ENCODE measurements around the gene SERPINA10. TPM values are rescaled to one million over a fixed set of nuclear protein-coding genes. Genes with fewer than 3 reads are reported as not detected.

SERPINA10 gene
- total and polyA plus RNA-seq, 2 experiments from 2014 or later: 0.11 TPM; not detected in 1

DNA sequence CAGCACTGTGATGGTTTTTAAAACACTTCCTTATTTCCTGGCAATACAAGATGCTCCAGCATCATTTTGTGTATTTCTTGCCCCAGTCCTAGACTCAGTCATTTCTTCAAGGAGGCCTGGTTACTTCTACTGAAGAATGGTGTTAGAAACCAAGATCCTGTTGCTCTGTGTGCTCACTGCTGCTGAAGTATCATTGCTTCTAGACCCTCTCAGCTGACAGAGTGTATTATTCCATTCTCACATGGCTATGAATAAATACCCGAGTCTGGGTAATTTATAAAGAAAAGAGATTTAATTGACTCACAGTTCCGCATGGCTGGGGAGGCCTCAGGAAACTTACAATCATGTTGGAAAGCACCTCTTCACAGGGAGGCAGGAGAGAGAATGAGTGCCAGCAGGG lies 45.0 kb upstream of the SERPINA10 start:
- no peak overlapping the region for H3K4me3 Mint-ChIP-seq
- Histone ChIP-seq H2AFZ (no peak overlapping the region), H3K4me3 (no peak overlapping the region), H3K4me1 (ENCODE audit: insufficient read depth) (no peaks in the 10 kb centered on the region), H3K79me2 (replicated peaks; ENCODE audit: insufficient read depth) (no peaks in the 10 kb centered on the region), H3K9me2 (ENCODE audit: insufficient read depth) (no peaks in the 10 kb centered on the region), H3F3A (replicated peaks; ENCODE audit: low read depth) (no peaks in the 10 kb centered on the region), H3K27ac (ENCODE audit: low read depth) (no peak overlapping the region), H3K27me3 (ENCODE audit: insufficient read depth) (no peaks in the 10 kb centered on the region), H4K20me1 (replicated peaks; ENCODE audit: insufficient read depth) (no peaks in the 10 kb centered on the region), H3K4me2 (no peak overlapping the region), H3K36me3 (ENCODE audit: insufficient read depth) (no peaks in the 10 kb centered on the region)
- H3K27ac Mint-ChIP-seq: no peak overlapping the region
- H3K27me3 Mint-ChIP-seq (ENCODE audit: insufficient read depth, low read depth, poor library complexity): no peaks in the 10 kb centered on the region
- DNase-seq (ENCODE audit: low spot score) (no peak), ATAC-seq (no peak)
- no peaks in the 10 kb centered on the region for H3K36me3 Mint-ChIP-seq (ENCODE audit: low read depth)
- H3K9me3 Mint-ChIP-seq: no peaks in the 10 kb centered on the region; the same call in 1 of the 3 replicates
- no peak for TF ChIP-seq ETS1 (IDR thresholded peaks at IDR 0.05)
- no peak for TF ChIP-seq POLR2AphosphoS5 (IDR thresholded peaks at IDR 0.05; ENCODE audit: low read depth)
- TF ChIP-seq ZNF331 (CRISPR knock-in tag; IDR thresholded peaks at IDR 0.05; ENCODE audit: low read depth): no peak
- no peak for TF ChIP-seq REST (IDR thresholded peaks at IDR 0.05; ENCODE audit: unreplicated experiment)
- no peak for TF ChIP-seq ZNF114 (CRISPR knock-in tag; IDR thresholded peaks at IDR 0.05)
- TF ChIP-seq, protein P1, sequence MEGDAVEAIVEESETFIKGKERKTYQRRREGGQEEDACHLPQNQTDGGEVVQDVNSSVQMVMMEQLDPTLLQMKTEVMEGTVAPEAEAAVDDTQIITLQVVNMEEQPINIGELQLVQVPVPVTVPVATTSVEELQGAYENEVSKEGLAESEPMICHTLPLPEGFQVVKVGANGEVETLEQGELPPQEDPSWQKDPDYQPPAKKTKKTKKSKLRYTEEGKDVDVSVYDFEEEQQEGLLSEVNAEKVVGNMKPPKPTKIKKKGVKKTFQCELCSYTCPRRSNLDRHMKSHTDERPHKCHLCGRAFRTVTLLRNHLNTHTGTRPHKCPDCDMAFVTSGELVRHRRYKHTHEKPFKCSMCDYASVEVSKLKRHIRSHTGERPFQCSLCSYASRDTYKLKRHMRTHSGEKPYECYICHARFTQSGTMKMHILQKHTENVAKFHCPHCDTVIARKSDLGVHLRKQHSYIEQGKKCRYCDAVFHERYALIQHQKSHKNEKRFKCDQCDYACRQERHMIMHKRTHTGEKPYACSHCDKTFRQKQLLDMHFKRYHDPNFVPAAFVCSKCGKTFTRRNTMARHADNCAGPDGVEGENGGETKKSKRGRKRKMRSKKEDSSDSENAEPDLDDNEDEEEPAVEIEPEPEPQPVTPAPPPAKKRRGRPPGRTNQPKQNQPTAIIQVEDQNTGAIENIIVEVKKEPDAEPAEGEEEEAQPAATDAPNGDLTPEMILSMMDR (conservative IDR thresholded peaks at IDR 0.05; ENCODE audit: low read depth in 2 of 2): no peak
- no peak for TF ChIP-seq STAT1 (IDR thresholded peaks at IDR 0.05; ENCODE audit: unreplicated experiment)
- no peak for TF ChIP-seq CREB1 (CRISPR knock-in tag; IDR thresholded peaks at IDR 0.05; ENCODE audit: low read depth)
- no peaks in the 10 kb centered on the region for H3K4me1 Mint-ChIP-seq

DNA sequence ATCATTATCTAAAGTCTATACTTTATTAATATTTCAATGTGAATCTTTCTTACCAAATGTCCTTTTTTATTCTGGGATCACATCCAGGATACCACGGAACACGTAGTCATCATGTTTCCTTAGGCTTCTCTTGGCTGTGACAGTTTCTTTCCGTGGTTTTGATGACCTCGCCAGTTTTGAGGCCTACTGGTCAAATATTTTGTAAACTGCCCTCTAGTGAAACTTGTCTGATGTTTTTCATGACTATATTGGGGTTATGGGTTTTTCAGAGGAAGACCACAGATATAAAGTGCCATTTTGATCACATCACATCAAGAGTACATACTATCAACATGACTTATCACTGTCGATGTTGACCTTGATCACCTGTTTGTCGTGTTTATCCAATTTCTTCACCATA lies 44.2 kb upstream of the SERPINA10 start:
- H3K4me2 ChIP-seq: no peak overlapping the region
- Mint-ChIP-seq H3K27ac (no peak overlapping the region), H3K4me3 (no peak overlapping the region), H3K4me1 (no peaks in the 10 kb centered on the region), H3K9me3 (no peaks in the 10 kb centered on the region; the same call in 1 of the 3 replicates), H3K36me3 (ENCODE audit: low read depth) (no peaks in the 10 kb centered on the region), H3K27me3 (ENCODE audit: insufficient read depth, low read depth, poor library complexity) (no peaks in the 10 kb centered on the region)
- H3K4me3 ChIP-seq: no peak overlapping the region
- no peaks in the 10 kb centered on the region for H3K36me3 ChIP-seq (ENCODE audit: insufficient read depth)
- no peaks in the 10 kb centered on the region for H3K9me2 ChIP-seq (ENCODE audit: insufficient read depth)
- no peaks in the 10 kb centered on the region for H3F3A ChIP-seq (replicated peaks; ENCODE audit: low read depth)
- no peak overlapping the region for H2AFZ ChIP-seq
- ATAC-seq: no peak
- H3K27ac ChIP-seq (ENCODE audit: low read depth): no peak overlapping the region
- H3K79me2 ChIP-seq (replicated peaks; ENCODE audit: insufficient read depth): no peaks in the 10 kb centered on the region
- H4K20me1 ChIP-seq (replicated peaks; ENCODE audit: insufficient read depth): no peaks in the 10 kb centered on the region
- no peaks in the 10 kb centered on the region for H3K4me1 ChIP-seq (ENCODE audit: insufficient read depth)
- DNase-seq (ENCODE audit: low spot score): no peak
- no peaks in the 10 kb centered on the region for H3K27me3 ChIP-seq (ENCODE audit: insufficient read depth)
- no peak for TF ChIP-seq ZNF114 (CRISPR knock-in tag; IDR thresholded peaks at IDR 0.05)
- no peak for TF ChIP-seq POLR2AphosphoS5 (IDR thresholded peaks at IDR 0.05; ENCODE audit: low read depth)
- no peak for TF ChIP-seq REST (IDR thresholded peaks at IDR 0.05; ENCODE audit: unreplicated experiment)
- TF ChIP-seq JUNB (IDR thresholded peaks at IDR 0.05; ENCODE audit: unreplicated experiment): no peak
- TF ChIP-seq, protein P1 (conservative IDR thresholded peaks at IDR 0.05; ENCODE audit: low read depth in 2 of 2): no peak
- no peak for TF ChIP-seq EZH2phosphoT487 (IDR thresholded peaks at IDR 0.05; ENCODE audit: unreplicated experiment)
- no peak for TF ChIP-seq ZNF331 (CRISPR knock-in tag; IDR thresholded peaks at IDR 0.05; ENCODE audit: low read depth)
- TF ChIP-seq ETS1 (IDR thresholded peaks at IDR 0.05): no peak

Data from GM23338 (cell line).